ENCODE results near the gene DCUN1D3.

DCUN1D3 gene

GRCh38 chr16:20904507-20905081 lies 4.4 kb upstream of the DCUN1D3 start (continued):
- no peak for TF ChIP-seq SNAI2 (CRISPR knock-in tag; IDR thresholded peaks at IDR 0.05)

GRCh38 chr16:20903899-20904506 lies 3.8 kb upstream of the DCUN1D3 start:
- TF ChIP-seq PPARA (CRISPR knock-in tag; IDR thresholded peaks at IDR 0.05; ENCODE audit: borderline replicate concordance) (no peak), CSDC2 (CRISPR knock-in tag; IDR thresholded peaks at IDR 0.05) (no peak), ZFP3 (CRISPR knock-in tag; IDR thresholded peaks at IDR 0.05) (no peak), ESRRG (CRISPR knock-in tag; IDR thresholded peaks at IDR 0.05) (no peak), ZNF8 (CRISPR knock-in tag; IDR thresholded peaks at IDR 0.05) (no peak), SNAI2 (CRISPR knock-in tag; IDR thresholded peaks at IDR 0.05) (no peak), POU6F1 (CRISPR knock-in tag; IDR thresholded peaks at IDR 0.05; ENCODE audit: borderline replicate concordance, low read depth) (no peak), BACH2 (CRISPR knock-in tag; IDR thresholded peaks at IDR 0.05; ENCODE audit: borderline replicate concordance) (no peak)
- no peak for ATAC-seq

GRCh38 chr16:20903116-20903898 lies 3.1 kb upstream of the DCUN1D3 start:
- TF ChIP-seq ZFP3 (CRISPR knock-in tag; IDR thresholded peaks at IDR 0.05) = no peak
- TF ChIP-seq PPARA (CRISPR knock-in tag; IDR thresholded peaks at IDR 0.05; ENCODE audit: borderline replicate concordance) = no peak
- no peak for TF ChIP-seq ARNTL (CRISPR knock-in tag; IDR thresholded peaks at IDR 0.05; ENCODE audit: borderline replicate concordance, low read depth)
- TF ChIP-seq ESRRG (CRISPR knock-in tag; IDR thresholded peaks at IDR 0.05) = no peak
- TF ChIP-seq ZNF70 (CRISPR knock-in tag; IDR thresholded peaks at IDR 0.05) = no peak
- TF ChIP-seq OSR1 (CRISPR knock-in tag; IDR thresholded peaks at IDR 0.05) = no peak
- no peak for TF ChIP-seq ISL1 (CRISPR knock-in tag; IDR thresholded peaks at IDR 0.05)
- TF ChIP-seq ZNF565 (CRISPR knock-in tag; conservative IDR thresholded peaks at IDR 0.05; ENCODE audit: low read depth) = no peak
- no peak for TF ChIP-seq ZFP30 (CRISPR knock-in tag; IDR thresholded peaks at IDR 0.05)
- no peak for TF ChIP-seq GLIS3 (CRISPR knock-in tag; IDR thresholded peaks at IDR 0.05)
- no peak for TF ChIP-seq POU6F1 (CRISPR knock-in tag; IDR thresholded peaks at IDR 0.05; ENCODE audit: borderline replicate concordance, low read depth)

GRCh38 chr16:20902426-20902825 lies 2.3 kb upstream of the DCUN1D3 start:
- no peak for TF ChIP-seq SNAI2 (CRISPR knock-in tag; IDR thresholded peaks at IDR 0.05)
- no peak for TF ChIP-seq ZNF70 (CRISPR knock-in tag; IDR thresholded peaks at IDR 0.05)
- TF ChIP-seq, protein P1, sequence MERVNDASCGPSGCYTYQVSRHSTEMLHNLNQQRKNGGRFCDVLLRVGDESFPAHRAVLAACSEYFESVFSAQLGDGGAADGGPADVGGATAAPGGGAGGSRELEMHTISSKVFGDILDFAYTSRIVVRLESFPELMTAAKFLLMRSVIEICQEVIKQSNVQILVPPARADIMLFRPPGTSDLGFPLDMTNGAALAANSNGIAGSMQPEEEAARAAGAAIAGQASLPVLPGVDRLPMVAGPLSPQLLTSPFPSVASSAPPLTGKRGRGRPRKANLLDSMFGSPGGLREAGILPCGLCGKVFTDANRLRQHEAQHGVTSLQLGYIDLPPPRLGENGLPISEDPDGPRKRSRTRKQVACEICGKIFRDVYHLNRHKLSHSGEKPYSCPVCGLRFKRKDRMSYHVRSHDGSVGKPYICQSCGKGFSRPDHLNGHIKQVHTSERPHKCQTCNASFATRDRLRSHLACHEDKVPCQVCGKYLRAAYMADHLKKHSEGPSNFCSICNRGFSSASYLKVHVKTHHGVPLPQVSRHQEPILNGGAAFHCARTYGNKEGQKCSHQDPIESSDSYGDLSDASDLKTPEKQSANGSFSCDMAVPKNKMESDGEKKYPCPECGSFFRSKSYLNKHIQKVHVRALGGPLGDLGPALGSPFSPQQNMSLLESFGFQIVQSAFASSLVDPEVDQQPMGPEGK (CRISPR knock-in tag; IDR thresholded peaks at IDR 0.05; ENCODE audit: borderline replicate concordance) = no peak
- TF ChIP-seq PPARA (CRISPR knock-in tag; IDR thresholded peaks at IDR 0.05; ENCODE audit: borderline replicate concordance) = no peak

More at GRCh38 chr16:20903116-20903898, 3.1 kb upstream of the DCUN1D3 start:
- no peak for ATAC-seq

GRCh38 chr16:20901436-20902112 lies 1.4 kb upstream of the DCUN1D3 start:
- peak; percentile 49 for ATAC-seq
- no peak for TF ChIP-seq ZNF70 (CRISPR knock-in tag; IDR thresholded peaks at IDR 0.05)
- TF ChIP-seq RARB (CRISPR knock-in tag; IDR thresholded peaks at IDR 0.05) = no peak
- 0 out of 2 replicates have a peak, but pooled peaks have one; percentile 23 for TF ChIP-seq ZNF565 (CRISPR knock-in tag; conservative IDR thresholded peaks at IDR 0.05; ENCODE audit: low read depth)
- no peak for TF ChIP-seq BACH2 (CRISPR knock-in tag; IDR thresholded peaks at IDR 0.05; ENCODE audit: borderline replicate concordance)
- no peak for TF ChIP-seq ZC3H10 (CRISPR knock-in tag; IDR thresholded peaks at IDR 0.05)
- TF ChIP-seq ISL1 (CRISPR knock-in tag; IDR thresholded peaks at IDR 0.05) = no peak
- TF ChIP-seq ARNTL (CRISPR knock-in tag; IDR thresholded peaks at IDR 0.05; ENCODE audit: borderline replicate concordance, low read depth) = no peak
- no peak for TF ChIP-seq TOX (CRISPR knock-in tag; IDR thresholded peaks at IDR 0.05; ENCODE audit: borderline replicate concordance)
- TF ChIP-seq SNAI2 (CRISPR knock-in tag; IDR thresholded peaks at IDR 0.05) = no peak
- no peak for TF ChIP-seq ESRRG (CRISPR knock-in tag; IDR thresholded peaks at IDR 0.05)
- TF ChIP-seq OSR1 (CRISPR knock-in tag; IDR thresholded peaks at IDR 0.05) = no peak
- peak; percentile 20; the same call in 1 of the 2 replicates for TF ChIP-seq TCF4 (CRISPR knock-in tag; IDR thresholded peaks at IDR 0.05; ENCODE audit: borderline replicate concordance)

More at GRCh38 chr16:20902426-20902825, 2.3 kb upstream of the DCUN1D3 start:
- ATAC-seq = no peak

Data from SK-N-SH treated with all-trans-retinoic acid at 6 μM for 48 hours (cell line).